Liver (tissue), 9 donors: ENCODE results near the gene ZNF816. TPM values are rescaled to one million over a fixed set of nuclear protein-coding genes. Genes with fewer than 3 reads are reported as not detected.

Source experiments
- DNase-seq: peaks from one replicate; pipeline ENCODE4 v3.0.0-alpha.2; 2017; ENCODE audit warnings: low spot score
- H3K27ac ChIP-seq, 2 donors: one replicate each; pipeline ENCODE4 v1.7.0; 2013; ENCODE audit warnings: inconsistent platforms in 2 of 2, low read length in 2 of 2, control low read depth in 1 of 2, low read depth in 1 of 2, mild to moderate bottlenecking in 1 of 2
- H3K27me3 ChIP-seq, 4 donors: one replicate each; pipeline versions ENCODE4 v1.6.1 to v1.7.0; 2013; ENCODE audit warnings: low read length in 3 of 4, inconsistent platforms in 1 of 4, mild to moderate bottlenecking in 1 of 4, moderate library complexity in 1 of 4; ENCODE audit not compliant: control insufficient read depth in 4 of 4, insufficient read depth in 4 of 4
- H3K36me3 ChIP-seq, 4 donors: one replicate each; pipeline versions ENCODE4 v1.6.1 to v1.7.0; 2013; ENCODE audit warnings: low read length in 3 of 4, mild to moderate bottlenecking in 3 of 4, low read depth in 1 of 4, moderate library complexity in 1 of 4; ENCODE audit not compliant: control insufficient read depth in 4 of 4, insufficient read depth in 3 of 4
- H3K4me1 ChIP-seq, 4 donors: one replicate each; pipeline versions ENCODE4 v1.6.1 to v1.7.0; 2013; ENCODE audit warnings: low read length in 3 of 4, mild to moderate bottlenecking in 3 of 4, moderate library complexity in 1 of 4; ENCODE audit not compliant: control insufficient read depth in 4 of 4, insufficient read depth in 4 of 4
- H3K4me3 ChIP-seq, 3 donors: one replicate each; pipeline versions ENCODE4 v1.6.1 to v1.7.0; 2013; ENCODE audit warnings: low read length in 3 of 3, control low read depth in 1 of 3, low read depth in 1 of 3, mild to moderate bottlenecking in 1 of 3
- H3K9ac ChIP-seq, 2 donors: one replicate each; pipeline ENCODE4 v1.7.0; 2013; ENCODE audit warnings: low read length in 2 of 2, mild to moderate bottlenecking in 2 of 2, moderate library complexity in 2 of 2, control low read depth in 1 of 2, low read depth in 1 of 2
- H3K9me3 ChIP-seq, 4 donors: one replicate each; pipeline versions ENCODE4 v1.6.1 to v1.7.0; 2013; ENCODE audit warnings: low read length in 3 of 4; ENCODE audit not compliant: control insufficient read depth in 4 of 4
- ATF3 ChIP-seq: IDR thresholded peaks from 2 replicates; pipeline ENCODE4 v1.6.1; 2016; ENCODE audit warnings: antibody characterized with exemption
- CTCF ChIP-seq: fragments of 150-350 bp; IDR thresholded peaks from 2 replicates; pipeline ENCODE4 v1.5.1; 2017; ENCODE audit warnings: improper control_type of control experiment, low read depth, low read length; ENCODE audit not compliant: missing input control
- EGR1 ChIP-seq, 2 donors: IDR thresholded peaks; 2 replicates each; pipeline ENCODE4 v1.6.1; 2016 to 2018; ENCODE audit warnings: antibody characterized with exemption in 2 of 2, low read depth in 2 of 2
- FOXA1 ChIP-seq: IDR thresholded peaks from 2 replicates; pipeline ENCODE4 v1.6.1; 2016; ENCODE audit warnings: antibody characterized with exemption
- FOXA2 ChIP-seq: IDR thresholded peaks from 2 replicates; pipeline ENCODE4 v1.6.1; 2016; ENCODE audit warnings: antibody characterized with exemption
- GABPA ChIP-seq, 2 donors: IDR thresholded peaks in 1 of 2; conservative IDR thresholded peaks in 1 of 2; 2 replicates each; pipeline ENCODE4 v1.6.1; 2016; ENCODE audit warnings: antibody characterized with exemption in 2 of 2, mild to moderate bottlenecking in 1 of 2, moderate library complexity in 1 of 2
- HNF4A ChIP-seq, 2 donors: conservative IDR thresholded peaks; 2 replicates each; pipeline ENCODE4 v1.6.1; 2016; ENCODE audit warnings: antibody characterized with exemption in 2 of 2, mild to moderate bottlenecking in 2 of 2
- JUND ChIP-seq, 2 donors: IDR thresholded peaks; 2 replicates each; pipeline ENCODE4 v1.6.1; 2016; ENCODE audit warnings: antibody characterized with exemption in 2 of 2
- MAX ChIP-seq: IDR thresholded peaks from 2 replicates; pipeline ENCODE4 v1.6.1; 2016; ENCODE audit warnings: antibody characterized with exemption
- NR2F2 ChIP-seq: IDR thresholded peaks from 2 replicates; pipeline ENCODE4 v1.6.1; 2016; ENCODE audit warnings: antibody characterized with exemption
- RAD21 ChIP-seq, 2 donors: IDR thresholded peaks; 2 replicates each; pipeline ENCODE4 v1.6.1; 2016; ENCODE audit warnings: antibody characterized with exemption in 2 of 2, mild to moderate bottlenecking in 2 of 2
- RXRA ChIP-seq, 2 donors: IDR thresholded peaks; 2 replicates each; pipeline ENCODE4 v1.6.1; 2017 to 2018; ENCODE audit warnings: antibody characterized with exemption in 2 of 2, mild to moderate bottlenecking in 1 of 2
- SP1 ChIP-seq: IDR thresholded peaks from 2 replicates; pipeline ENCODE4 v1.6.1; 2018; ENCODE audit warnings: antibody characterized with exemption, mild to moderate bottlenecking
- YY1 ChIP-seq: IDR thresholded peaks from 2 replicates; pipeline ENCODE4 v1.6.1; 2016; ENCODE audit warnings: antibody characterized with exemption, mild to moderate bottlenecking
- ZBTB33 ChIP-seq: IDR thresholded peaks from 2 replicates; pipeline ENCODE4 v1.6.1; 2016; ENCODE audit warnings: antibody characterized with exemption
- WGBS: extraction: QIAGEN DNeasy Blood & Tissue Kit; methylation state at CpG from one replicate; pipeline ENCODE4 v1.1.7; 2013; 5-methylcytosine and 5-hydroxymethylcytosine counted together
- polyA plus RNA-seq, 2 donors: library from polyadenylated mRNA; stranded (reverse) in 1 of 2; unstranded in 1 of 2; fragments of 200-250 nt in 1 of 2; fragments of >200 nt in 1 of 2; fragmentation: Nextera tagmentation in 1 of 2; extraction: Ambion mirVana in 1 of 2; gene quantifications; one replicate each; pipeline versions ENCODE4 v1.2.1 to v1.2.3, GENCODE V29; 2013 to 2015
- total RNA-seq, 2 donors: library from RNA; depleted of rRNA; stranded (reverse); fragments of >200 nt; gene quantifications; one replicate each; pipeline ENCODE4 v1.2.3, GENCODE V29; 2014
- donor health status: healthy.
- donor health status: healthy.
- donor health status: healthy.
- donor health status: healthy.
- donor health status: healthy.

Gene ZNF816
- total and polyA plus RNA-seq, 4 donors, result 0.93 to 6.5 (median 1.7) TPM

GRCh38 chr19:52938761-52939160 is 23.9 kb downstream of the ZNF816 start:
- TF ChIP-seq JUND (IDR thresholded peaks at IDR 0.05) (no peak), ATF3 (no peak), NR2F2 (no peak), YY1 (no peak), CTCF (no peak), MAX (no peak), HNF4A (conservative IDR thresholded peaks at IDR 0.05) (no peak), ZBTB33 (no peak), FOXA1 (no peak), SP1 (no peak), EGR1 (IDR thresholded peaks at IDR 0.05; ENCODE audit: low read depth in 2 of 2) (no peak), RXRA (IDR thresholded peaks at IDR 0.05) (no peak), GABPA (IDR thresholded peaks at IDR 0.05 in 1 of 2, conservative IDR thresholded peaks at IDR 0.05 in 1 of 2) (no peak), RAD21 (IDR thresholded peaks at IDR 0.05) (no peak), FOXA2 (no peak)
- Histone ChIP-seq H3K36me3 (no peaks in the 10 kb centered on the region), H3K4me3 (no peak overlapping the region), H3K27ac (no peak overlapping the region), H3K9me3 (peaks cover 0 to 16% (median 1%) of the 10 kb centered on the region in 4 donors), H3K4me1 (peaks cover 0 to 2% (median 0%) of the 10 kb centered on the region in 4 donors), H3K9ac (no peak overlapping the region), H3K27me3 (no peaks in the 10 kb centered on the region)
- WGBS, result 73% methylated on average over 5 of the region's 5 CpGs
- no peak for DNase-seq

- Histone ChIP-seq H3K9me3 (peaks cover 0 to 20% (median 2%) of the 10 kb centered on the region in 4 donors), H3K36me3 (no peaks in the 10 kb centered on the region), H3K27ac (no peak overlapping the region), H3K4me1 (no peaks in the 10 kb centered on the region), H3K4me3 (no peak overlapping the region), H3K9ac (no peak overlapping the region), H3K27me3 (no peaks in the 10 kb centered on the region)
- TF ChIP-seq FOXA1 (no peak), RXRA (IDR thresholded peaks at IDR 0.05) (no peak)
- WGBS, result 81% methylated on average over 7 of the region's 7 CpGs
- no peak for DNase-seq
These were observed 25.7 kb downstream of the ZNF816 start for GRCh38 chr19:52936954-52937325.
